H9 (cell line): ENCODE data around the gene JUP. TPM values are rescaled to one million over a fixed set of nuclear protein-coding genes. Genes with fewer than 3 reads are reported as not detected.

Source experiments
- DNase-seq: peaks from one replicate; pipeline ENCODE4 v3.0.0-alpha.2; 2017
- H2AFZ ChIP-seq: one replicate; pipeline ENCODE4 v1.6.1; 2013; ENCODE audit warnings: mild to moderate bottlenecking, low read length, control low read depth, moderate library complexity
- H2AK5ac ChIP-seq: 2 replicates; pipeline ENCODE4 v1.6.1; 2013; ENCODE audit warnings: low read length, control low read depth, mixed read lengths; ENCODE audit not compliant: insufficient read length
- H2BK120ac ChIP-seq: one replicate; pipeline ENCODE4 v1.6.1; 2013; ENCODE audit warnings: low read depth, mild to moderate bottlenecking, low read length, control low read depth, inconsistent platforms; ENCODE audit not compliant: poor library complexity, severe bottlenecking
- H2BK12ac ChIP-seq: 2 replicates; pipeline ENCODE4 v1.6.1; 2013; ENCODE audit warnings: low read length, control low read depth, mixed read lengths, low read depth; ENCODE audit not compliant: insufficient read length
- H2BK15ac ChIP-seq: 2 replicates; pipeline ENCODE4 v1.6.1; 2013; ENCODE audit warnings: low read depth, low read length, control low read depth
- H2BK20ac ChIP-seq: one replicate; pipeline ENCODE4 v1.6.1; 2013; ENCODE audit warnings: low read depth, mild to moderate bottlenecking, low read length, control low read depth, inconsistent platforms; ENCODE audit not compliant: poor library complexity, severe bottlenecking
- H2BK5ac ChIP-seq: 2 replicates; pipeline ENCODE4 v1.6.1; 2013; ENCODE audit warnings: low read length, control low read depth, mixed read lengths; ENCODE audit not compliant: insufficient read length
- H3K14ac ChIP-seq: 2 replicates; pipeline ENCODE4 v1.6.1; 2013; ENCODE audit warnings: low read length, control low read depth; ENCODE audit not compliant: insufficient read depth
- H3K18ac ChIP-seq: 2 replicates; pipeline ENCODE4 v1.6.1; 2013; ENCODE audit warnings: low read depth, mild to moderate bottlenecking, mixed read lengths, low read length, control low read depth; ENCODE audit not compliant: insufficient read length
- H3K23ac ChIP-seq: 2 replicates; pipeline ENCODE4 v1.6.1; 2013; ENCODE audit warnings: low read length, control low read depth, mixed read lengths, low read depth; ENCODE audit not compliant: insufficient read length
- H3K23me2 ChIP-seq: 2 replicates; pipeline ENCODE4 v1.6.1; 2013; ENCODE audit warnings: low read depth, mild to moderate bottlenecking, mixed read lengths, low read length, control low read depth; ENCODE audit not compliant: insufficient read length, poor library complexity, severe bottlenecking
- H3K27ac ChIP-seq: 2 replicates; pipeline ENCODE4 v1.5.1; 2013; ENCODE audit warnings: low read length, control low read depth, mixed read lengths, low read depth; ENCODE audit not compliant: insufficient read length
- H3K27me3 ChIP-seq: 2 replicates; pipeline ENCODE4 v1.6.1; 2013; ENCODE audit warnings: low read length, control low read depth, inconsistent platforms; ENCODE audit not compliant: insufficient read depth
- H3K4ac ChIP-seq: 2 replicates; pipeline ENCODE4 v1.6.1; 2013; ENCODE audit warnings: low read depth, mild to moderate bottlenecking, control low read depth, inconsistent platforms, low read length, moderate library complexity
- H3K4me1 ChIP-seq: 2 replicates; pipeline ENCODE4 v1.6.1; 2013; ENCODE audit warnings: low read length, control low read depth, inconsistent platforms; ENCODE audit not compliant: insufficient read depth
- H3K4me2 ChIP-seq: 2 replicates; pipeline ENCODE4 v1.6.1; 2013; ENCODE audit warnings: low read length, control low read depth, mixed read lengths; ENCODE audit not compliant: insufficient read length, insufficient read depth
- H3K56ac ChIP-seq: 2 replicates; pipeline ENCODE4 v1.6.1; 2013; ENCODE audit warnings: low read depth, mild to moderate bottlenecking, mixed read lengths, low read length, control low read depth; ENCODE audit not compliant: insufficient read length
- H3K79me1 ChIP-seq: 2 replicates; pipeline ENCODE4 v1.6.1; 2013; ENCODE audit warnings: low read depth, mild to moderate bottlenecking, moderate library complexity, low read length, control low read depth, inconsistent platforms; ENCODE audit not compliant: insufficient read depth, poor library complexity, severe bottlenecking
- H3K79me2 ChIP-seq: 2 replicates; pipeline ENCODE4 v1.6.1; 2013; ENCODE audit warnings: low read length, control low read depth, inconsistent platforms; ENCODE audit not compliant: insufficient read depth
- H3K9ac ChIP-seq: 2 replicates; pipeline ENCODE4 v1.6.1; 2013; ENCODE audit warnings: low read length, control low read depth, mixed read lengths; ENCODE audit not compliant: insufficient read length; ENCODE audit errors: extremely low read depth
- H3K9me3 ChIP-seq: one replicate; pipeline ENCODE4 v1.6.1; 2013; ENCODE audit warnings: low read depth, low read length, inconsistent platforms; ENCODE audit not compliant: control insufficient read depth
- H3T11ph ChIP-seq: one replicate; pipeline ENCODE4 v1.6.1; 2013; ENCODE audit warnings: mild to moderate bottlenecking, low read length, control low read depth, inconsistent platforms
- H4K20me1 ChIP-seq: one replicate; pipeline ENCODE4 v1.6.1; 2013; ENCODE audit not compliant: control insufficient read depth, insufficient read length, insufficient read depth
- H4K5ac ChIP-seq: 2 replicates; pipeline ENCODE4 v1.6.1; 2013; ENCODE audit warnings: low read depth, mild to moderate bottlenecking, mixed read lengths, low read length, control low read depth; ENCODE audit not compliant: insufficient read length
- H4K8ac ChIP-seq: replicated peaks from 2 replicates; pipeline ENCODE4 v1.6.1; 2013; ENCODE audit warnings: low read length, control low read depth, mixed read lengths, low read depth; ENCODE audit not compliant: insufficient read length
- H4K91ac ChIP-seq: 2 replicates; pipeline ENCODE4 v1.6.1; 2013; ENCODE audit warnings: low read depth, mild to moderate bottlenecking, moderate library complexity, mixed read lengths, low read length, control low read depth; ENCODE audit not compliant: insufficient read length
- H3K27ac Mint-ChIP-seq, 3 experiments: 2 replicates in 2 of 3; 3 replicates in 1 of 3; pipeline ENCODE4 v1.8.0; 2020 to 2021; ENCODE audit warnings: mixed read lengths in 3 of 3, mild to moderate bottlenecking in 1 of 3, moderate library complexity in 1 of 3
- H3K27me3 Mint-ChIP-seq: 2 replicates; pipeline ENCODE4 v1.8.0; 2021; ENCODE audit warnings: low read depth, mild to moderate bottlenecking, moderate library complexity, mixed read lengths
- H3K36me3 Mint-ChIP-seq, 3 experiments: 2 replicates in 2 of 3; 3 replicates in 1 of 3; pipeline ENCODE4 v1.8.0; 2020 to 2021; ENCODE audit warnings: low read depth in 3 of 3, mixed read lengths in 3 of 3; ENCODE audit not compliant: insufficient read depth in 1 of 3
- H3K4me1 Mint-ChIP-seq, 2 experiments: 2 replicates each; pipeline ENCODE4 v1.8.0; 2020; ENCODE audit warnings: mixed read lengths in 2 of 2
- H3K4me3 Mint-ChIP-seq, 2 experiments: 2 replicates in 1 of 2; 3 replicates in 1 of 2; pipeline ENCODE4 v1.8.0; 2020 to 2021; ENCODE audit warnings: mild to moderate bottlenecking in 2 of 2, mixed read lengths in 2 of 2, moderate library complexity in 1 of 2
- H3K9me3 Mint-ChIP-seq, 2 experiments: 2 replicates in 1 of 2; 3 replicates in 1 of 2; pipeline ENCODE4 v1.8.0; 2020; ENCODE audit warnings: mild to moderate bottlenecking in 2 of 2, mixed read lengths in 2 of 2, moderate library complexity in 1 of 2
- CTCF ChIP-seq: fragments of 200-600 bp; sonication (generic); conservative IDR thresholded peaks from 3 replicates; pipeline ENCODE4 v1.8.0; 2021; ENCODE audit warnings: antibody characterized with exemption, mild to moderate bottlenecking
- WGBS: extraction: QIAGEN DNeasy Blood & Tissue Kit; methylation state at CpG from one replicate; pipeline ENCODE4 v1.1.7; 2013; ENCODE audit warnings: missing lambda C conversion rate, low lambda C conversion rate, mixed read lengths; ENCODE audit not compliant: insufficient read length; ENCODE audit errors: extremely low coverage; 5-methylcytosine and 5-hydroxymethylcytosine counted together
- total RNA-seq: library from RNA; stranded (reverse); gene quantifications from 2 replicates; pipeline ENCODE4 v1.2.1, GENCODE V29; 2021

JUP gene
- total RNA-seq, 1 experiment from 2014 or later = 90.1 TPM

GRCh38 chr17:41705271-41705991 lies 81.1 kb downstream of the JUP start:
- Mint-ChIP-seq H3K27me3 (peaks cover 98% of the 10 kb centered on the region), H3K4me1 (peaks cover 18 to 20% of the 10 kb centered on the region in 2 experiments), H3K36me3 (peaks cover 0 to 6% (median 4%) of the 10 kb centered on the region in 3 experiments; a peak in 3 of 7 replicates), H3K9me3 (peaks cover 12 to 14% of the 10 kb centered on the region in 2 experiments), H3K4me3 (peak overlapping the region in 1 of 2 experiments; percentile 27; a peak in 3 of 5 replicates), H3K27ac (peak overlapping the region; percentile 4 to 20 (median 18); a peak in 1 of 7 replicates)
- peaks cover 3% of the 10 kb centered on the region; the same call in 1 of the 2 replicates for H3K4me1 ChIP-seq
- H4K20me1 ChIP-seq = no peaks in the 10 kb centered on the region
- DNase-seq = peak; percentile 73
- no peak overlapping the region for H3K23ac ChIP-seq
- no peaks in the 10 kb centered on the region for H3K79me2 ChIP-seq
- H3K9me3 ChIP-seq = no peaks in the 10 kb centered on the region
- H3K23me2 ChIP-seq = no peaks in the 10 kb centered on the region
- no peak for TF ChIP-seq CTCF
- H2BK15ac ChIP-seq = no peak overlapping the region
- peak overlapping the region; percentile 10 for H3K4me2 ChIP-seq
- no peak overlapping the region for H2BK120ac ChIP-seq
- no peak overlapping the region for H4K5ac ChIP-seq
- H4K91ac ChIP-seq = no peak overlapping the region
- H3K4ac ChIP-seq = no peak overlapping the region
- H3K79me1 ChIP-seq = no peaks in the 10 kb centered on the region
- H4K8ac ChIP-seq = no peak overlapping the region
- WGBS = no CpG with 5 or more reads among the region's 13 CpGs
- no peak overlapping the region for H2AK5ac ChIP-seq
- no peak overlapping the region for H2BK5ac ChIP-seq
- no peak overlapping the region for H2BK12ac ChIP-seq
- no peak overlapping the region for H3T11ph ChIP-seq
- no peak overlapping the region for H3K18ac ChIP-seq
- H2AFZ ChIP-seq = no peak overlapping the region
- no peak overlapping the region for H3K14ac ChIP-seq
- peaks cover 23% of the 10 kb centered on the region; the same call in 1 of the 2 replicates for H3K27me3 ChIP-seq
- H3K27ac ChIP-seq = no peak overlapping the region
- H2BK20ac ChIP-seq = no peak overlapping the region
- no peak overlapping the region for H3K56ac ChIP-seq
- H3K9ac ChIP-seq = no peak overlapping the region

Other genes with a start within 250 kb of the JUP start
- not detected in 2 replicates for gene KRT9, start 214.7 kb downstream of the JUP start, total RNA-seq
- not detected in 2 replicates for gene KRT14, start 199.8 kb downstream of the JUP start, total RNA-seq
- gene KRT16, start 173.9 kb downstream of the JUP start, total RNA-seq = not detected in 2 replicates
- gene KRT17, start 162.1 kb downstream of the JUP start, total RNA-seq = 1.1 and 1.5 TPM in 2 replicates
- gene EIF1, start 97.8 kb downstream of the JUP start, total RNA-seq = 651 and 652 TPM in 2 replicates
- not detected in 2 replicates for gene GAST, start 74.4 kb downstream of the JUP start, total RNA-seq
- gene HAP1, start 52.1 kb downstream of the JUP start, total RNA-seq = 2.2 and 2.5 TPM in 2 replicates
- 22.9 and 24.0 TPM in 2 replicates for gene P3H4, start 25.2 kb upstream of the JUP start, total RNA-seq
- 166 TPM in 2 replicates for gene FKBP10, start 26.3 kb upstream of the JUP start, total RNA-seq
- gene NT5C3B, start 49.5 kb upstream of the JUP start, total RNA-seq = 66.2 and 76.1 TPM in 2 replicates
- 0.22 and 0.46 TPM in 2 replicates for gene KLHL10, start 51.1 kb upstream of the JUP start, total RNA-seq
- gene KLHL11, start 78.7 kb upstream of the JUP start, total RNA-seq = 16.8 and 17.0 TPM in 2 replicates
- 279 and 289 TPM in 2 replicates for gene ACLY, start 132.2 kb upstream of the JUP start, total RNA-seq
- gene ODAD4, start 143.9 kb upstream of the JUP start, total RNA-seq = 1.3 and 2.1 TPM in 2 replicates
- 78.5 and 79.7 TPM in 2 replicates for gene CNP, start 180.1 kb upstream of the JUP start, total RNA-seq
- 135 and 141 TPM in 2 replicates for gene DNAJC7, start 230.7 kb upstream of the JUP start, total RNA-seq
- gene NKIRAS2, start 233.4 kb upstream of the JUP start, total RNA-seq = 36.6 and 37.1 TPM in 2 replicates